GM12874 (cell line): ENCODE measurements around the gene MYBPH.

ENCODE experiments used
- CTCF ChIP-seq: IDR thresholded peaks from 2 replicates; pipeline ENCODE4 v1.5.1; 2011; ENCODE audit warnings: low read depth, mild to moderate bottlenecking, control low read depth, low read length, moderate library complexity; ENCODE audit not compliant: insufficient read depth

Gene MYBPH

GRCh38 chr1:203175237-203175826, at the start of gene MYBPH:
MYBPH (minus strand) TSS chr1:203175826; CDS start chr1:203175755, 71 bp downstream.
- TF ChIP-seq CTCF, result no peak

GRCh38 chr1:203225071-203225470, 49.4 kb upstream of the MYBPH start:
- TF ChIP-seq CTCF, result no peak

- no peak for TF ChIP-seq CTCF
These were observed 47.6 kb upstream of the MYBPH start for GRCh38 chr1:203223012-203223775.

GRCh38 chr1:203219934-203220333, 44.3 kb upstream of the MYBPH start:
- no peak for TF ChIP-seq CTCF

- no peak for TF ChIP-seq CTCF
These were observed 43.5 kb upstream of the MYBPH start for GRCh38 chr1:203219171-203219570.

- no peak for TF ChIP-seq CTCF
These were observed 42.0 kb upstream of the MYBPH start for GRCh38 chr1:203217668-203218067.

GRCh38 chr1:203217139-203217655, 41.6 kb upstream of the MYBPH start:
- TF ChIP-seq CTCF, result no peak
